OCI-M1 (cell line): ENCODE measurements around the gene KDSR.
A peak's percentile ranks its signal among the peaks of the same experiment; 100 is the strongest.
"Not testable (repeated sequence)": the region's sequence is repeated elsewhere in the genome, so short reads cannot be mapped to it uniquely, and the experiment has no call there.

Source experiments
- DNase-seq: peaks from one replicate; lab custom pipeline; 2025; lab: John Stamatoyannopoulos, UW

Gene KDSR

GRCh38 chr18:63365876-63366212, 1.2 kb downstream of the KDSR start:
- peak; percentile 49 for DNase-seq

DNA sequence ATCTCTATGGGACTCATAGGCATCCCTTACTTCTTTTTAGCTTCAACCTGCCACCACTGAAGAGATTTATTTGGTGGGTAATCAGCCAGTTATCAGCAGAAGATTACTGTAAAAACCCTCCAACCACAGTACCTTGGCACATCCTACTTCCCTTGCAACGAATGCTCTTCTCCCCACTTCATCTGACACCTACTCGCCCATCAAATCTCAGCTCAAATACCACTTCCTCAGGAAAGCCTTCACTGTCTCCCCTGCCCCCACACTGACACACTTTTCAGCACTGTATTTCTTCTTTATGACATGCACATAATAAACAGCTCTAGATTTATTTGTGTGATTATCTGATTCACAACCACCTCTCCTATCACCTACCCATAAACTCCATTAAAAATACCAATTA, 3.1 kb downstream of the KDSR start:
- no peak for DNase-seq

DNA sequence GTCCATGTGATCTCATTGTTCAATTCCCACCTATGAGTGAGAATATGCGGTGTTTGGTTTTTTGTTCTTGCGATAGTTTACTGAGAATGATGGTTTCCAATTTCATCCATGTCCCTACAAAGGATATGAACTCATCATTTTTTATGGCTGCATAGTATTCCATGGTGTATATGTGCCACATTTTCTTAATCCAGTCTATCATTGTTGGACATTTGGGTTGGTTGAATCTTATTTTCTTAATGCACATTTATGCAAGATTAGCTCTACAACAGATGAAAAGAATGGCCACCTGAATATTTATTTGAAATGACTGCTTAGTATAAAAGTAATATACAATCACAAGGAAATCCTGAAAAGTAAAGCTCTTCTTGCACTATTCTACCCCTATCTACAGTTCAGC, 3.6 kb downstream of the KDSR start:
- not testable (repeated sequence) for DNase-seq

- DNase-seq: no peak
These were observed 10.6 kb downstream of the KDSR start for GRCh38 chr18:63356272-63356896.

DNA sequence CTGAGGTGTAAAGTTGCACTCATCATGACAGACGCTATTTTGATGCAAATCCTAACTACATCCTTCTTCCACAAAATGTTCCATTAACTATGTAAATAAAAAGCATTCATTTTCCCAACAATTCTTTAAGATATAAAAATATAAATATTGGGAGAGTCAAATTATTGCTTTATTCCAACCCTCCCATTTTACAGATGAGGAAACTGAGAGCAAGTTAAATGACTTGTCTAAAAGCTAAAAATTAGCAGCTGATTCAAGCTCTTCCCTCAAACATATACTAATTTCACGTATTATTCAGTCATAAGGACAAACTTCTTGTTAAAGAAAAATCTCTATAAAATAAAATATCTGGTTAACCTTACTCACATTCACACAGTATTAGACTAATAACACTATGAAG, 16.8 kb downstream of the KDSR start:
- DNase-seq: no peak

GRCh38 chr18:63348508-63349136, 18.4 kb downstream of the KDSR start:
- DNase-seq: no peak

GRCh38 chr18:63346480-63347183, 20.4 kb downstream of the KDSR start:
- no peak for DNase-seq

DNA sequence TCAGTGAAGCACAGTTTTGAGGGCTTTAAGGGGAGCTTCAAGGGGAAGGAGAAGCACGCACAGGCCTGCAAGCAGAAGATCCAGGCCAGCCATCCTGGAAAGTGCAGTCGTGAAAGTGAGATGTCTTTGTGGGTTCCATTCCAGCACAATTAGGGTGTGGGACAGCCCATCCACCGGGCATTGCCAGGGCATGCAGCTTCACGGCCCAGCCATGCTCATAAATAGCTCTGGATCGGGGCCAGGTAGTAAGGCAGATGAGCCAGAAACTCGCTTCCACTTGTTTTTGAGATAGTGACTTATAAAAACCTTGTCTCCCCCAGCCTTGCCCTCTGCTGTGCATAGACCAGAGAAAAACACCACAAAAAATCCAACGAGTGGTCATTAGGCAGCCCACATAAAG, 21.0 kb downstream of the KDSR start:
- DNase-seq: no peak

DNA sequence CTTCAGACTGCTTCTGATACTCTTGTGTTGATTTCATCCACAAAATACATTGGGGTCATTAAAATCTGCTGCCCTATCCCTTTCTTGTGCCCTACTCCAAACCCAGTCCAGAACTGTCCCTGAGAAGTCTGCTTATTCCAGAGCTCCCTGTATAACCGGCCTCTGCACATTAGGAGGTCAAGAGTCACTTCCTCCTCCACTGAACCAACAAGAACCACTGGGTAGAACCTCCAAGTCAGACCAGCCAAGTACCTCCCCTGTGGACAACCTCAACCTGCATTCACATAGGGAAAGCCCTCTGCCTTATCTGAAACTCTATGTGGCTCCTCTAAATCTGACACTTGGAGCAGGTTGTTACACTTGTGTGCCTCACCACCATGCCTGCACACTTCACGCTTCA, 22.1 kb downstream of the KDSR start:
- DNase-seq: no peak

DNA sequence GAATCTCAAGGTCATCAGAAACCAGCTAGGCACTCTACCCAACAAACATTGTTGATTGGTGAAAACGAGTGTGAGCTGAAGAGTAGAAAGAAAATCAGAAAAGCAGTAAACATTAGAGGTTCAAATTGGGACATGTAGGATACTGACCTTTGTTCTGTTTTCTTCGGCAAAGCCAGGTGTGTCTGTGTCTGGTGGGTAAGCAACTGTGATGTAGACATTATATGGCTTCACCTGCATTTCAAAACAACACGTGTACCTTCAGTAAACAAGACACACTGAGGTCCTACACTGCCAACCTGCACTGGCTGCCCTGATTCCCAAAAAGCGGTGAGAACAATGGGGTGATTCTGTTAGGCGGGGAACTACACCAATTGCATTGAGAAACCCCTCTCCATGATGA, 22.7 kb downstream of the KDSR start:
- no peak for DNase-seq

DNA sequence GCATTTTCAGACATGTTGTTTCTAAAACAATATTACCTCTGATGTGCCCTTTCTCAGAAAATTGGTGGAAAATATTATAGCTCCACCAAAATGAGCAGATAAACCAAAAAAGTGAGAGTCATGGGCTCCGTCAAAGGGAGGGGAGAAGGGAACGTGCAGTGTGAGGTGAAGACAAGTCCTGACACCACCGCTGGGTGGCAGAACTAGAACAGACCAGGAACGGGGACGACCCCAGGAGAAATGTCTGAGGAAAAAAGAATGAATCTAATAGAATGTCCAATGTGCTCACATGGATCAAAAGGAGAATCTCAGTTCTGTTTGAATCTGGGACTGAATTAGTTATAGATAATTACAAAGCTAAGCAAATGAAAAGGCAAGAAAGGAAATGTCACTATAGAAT, 24.8 kb downstream of the KDSR start:
- peak; percentile 46 for DNase-seq

GRCh38 chr18:63339920-63340484, 27.0 kb downstream of the KDSR start:
- DNase-seq: peak; percentile 73

DNA sequence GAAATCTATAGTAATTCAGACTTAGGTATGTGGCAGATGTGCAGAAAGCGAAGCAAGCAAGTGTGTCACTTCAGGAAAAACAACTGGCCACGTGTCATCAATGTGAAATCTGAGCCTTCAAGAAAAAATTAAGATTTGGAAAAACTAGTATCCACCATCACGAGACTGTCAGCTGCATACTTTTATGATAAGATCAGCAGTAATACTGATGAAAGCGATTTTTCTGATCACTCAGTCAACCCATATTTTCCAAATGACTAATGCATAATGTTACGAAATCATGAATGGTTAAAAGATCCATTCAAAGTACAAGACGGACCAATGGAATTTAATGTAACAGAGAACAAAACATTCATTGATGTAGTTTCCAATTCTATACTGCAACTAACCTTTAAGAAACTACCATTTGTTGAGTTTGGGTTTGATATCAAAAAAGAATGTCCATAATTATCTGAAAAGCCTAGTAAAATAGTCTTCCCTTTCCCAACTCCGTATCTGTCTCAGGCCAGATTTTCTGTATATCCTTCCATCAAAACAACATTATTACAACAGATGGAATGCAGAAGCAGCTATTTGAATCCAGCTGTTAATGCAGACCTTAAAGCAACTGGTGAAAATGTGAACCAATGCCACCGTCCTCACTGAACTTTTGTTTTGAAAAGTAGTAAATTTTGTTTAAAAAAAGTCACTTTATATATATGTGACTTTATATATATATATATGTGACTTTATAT, 30.5 kb downstream of the KDSR start:
- no peak for DNase-seq

- DNase-seq: no peak
These were observed 35.9 kb downstream of the KDSR start for GRCh38 chr18:63331105-63331504.

GRCh38 chr18:63329431-63330145, 37.4 kb downstream of the KDSR start:
- DNase-seq: no peak

DNA sequence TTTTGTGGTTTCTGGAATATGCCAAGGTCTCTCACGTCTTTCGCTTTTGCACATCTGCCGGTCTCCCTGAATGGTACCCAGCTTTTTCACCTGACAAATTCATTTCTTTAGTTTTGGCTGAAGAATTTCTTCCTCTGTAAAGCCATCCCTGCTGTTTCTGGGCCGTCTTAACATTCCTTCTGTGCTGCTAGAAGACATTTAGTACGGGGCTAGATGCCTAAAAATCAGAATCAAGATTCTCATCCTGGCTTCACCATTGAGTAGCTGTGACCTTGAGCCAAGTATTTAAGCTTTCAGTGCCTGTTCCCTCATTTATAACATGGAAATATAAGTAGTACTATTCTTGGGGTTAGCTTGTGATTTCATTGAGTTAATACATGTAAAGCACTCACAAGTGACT, 41.0 kb downstream of the KDSR start:
- DNase-seq: no peak

DNA sequence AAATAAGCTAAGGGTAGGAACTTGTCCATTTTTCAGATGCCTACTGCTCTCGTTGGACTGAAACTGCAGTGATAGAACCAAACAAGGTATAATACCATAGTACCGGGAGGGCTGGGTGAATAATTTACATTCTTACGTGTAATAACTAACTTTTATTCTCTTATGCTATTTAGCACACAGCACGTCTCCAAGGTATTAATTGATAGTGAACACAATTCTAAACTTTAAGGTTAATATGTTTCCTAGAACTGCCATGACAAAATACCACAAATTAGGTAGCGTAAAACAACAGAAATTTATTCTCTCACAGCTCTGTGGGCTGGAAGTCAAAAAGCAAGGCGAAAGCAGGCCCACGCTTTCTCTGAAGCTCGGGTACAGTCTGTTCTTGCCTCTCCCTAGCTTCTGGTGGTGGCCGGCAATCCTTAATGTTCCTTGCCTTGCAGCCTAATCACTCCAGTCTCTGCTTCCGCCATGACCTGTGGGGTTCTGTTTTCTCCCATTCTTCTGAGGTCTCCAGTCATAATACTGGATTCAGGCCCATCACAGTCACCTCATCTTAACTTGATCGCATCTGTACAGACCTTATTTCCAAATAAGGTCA, 41.8 kb downstream of the KDSR start:
- no peak for DNase-seq

GRCh38 chr18:63322908-63323634, 43.9 kb downstream of the KDSR start:
- peak; percentile 83 for DNase-seq

- peak; percentile 35 for DNase-seq
These were observed 44.8 kb downstream of the KDSR start for GRCh38 chr18:63322206-63322605.

DNA sequence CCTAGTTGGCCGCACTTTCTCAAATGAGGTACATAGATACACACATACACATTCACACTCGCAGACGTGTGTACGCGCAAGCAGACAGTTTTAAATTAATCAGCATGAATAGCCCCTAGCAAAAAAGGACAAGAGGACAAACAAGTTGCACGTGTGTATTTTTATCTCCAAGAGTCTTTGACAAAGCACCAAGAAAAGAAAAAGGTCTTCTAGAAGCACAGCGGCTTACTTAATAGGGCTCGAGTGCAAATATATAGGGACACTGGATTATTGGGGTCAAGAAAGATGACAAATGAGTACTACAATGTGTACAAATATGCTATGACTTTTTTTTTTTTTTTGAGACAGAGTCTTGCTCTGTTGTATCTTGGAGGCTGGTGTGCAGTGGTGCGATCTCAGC, 45.7 kb downstream of the KDSR start:
- no peak for DNase-seq

DNA sequence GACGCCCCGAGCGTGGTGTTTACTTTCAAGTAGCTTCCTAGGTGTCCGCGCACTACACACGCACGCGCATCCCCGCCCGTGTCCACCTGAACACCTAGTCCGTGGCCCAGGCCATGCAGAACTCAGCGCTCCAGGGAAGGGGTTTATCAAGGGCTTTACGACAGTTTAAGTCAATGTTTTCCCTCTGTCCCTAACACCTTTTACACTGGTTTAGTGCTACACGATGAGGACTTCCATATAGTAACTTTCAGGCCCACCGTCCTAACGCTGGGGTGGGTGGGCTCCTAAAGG, 46.1 kb downstream of the KDSR start:
- no peak for DNase-seq
